HepG2 (cell line): Measurements from ENCODE around the gene VPS54. TPM values are rescaled to one million over a fixed set of nuclear protein-coding genes. Genes with fewer than 3 reads are reported as not detected.

Experiments
- E2F2 ChIP-seq: sonication (generic); formaldehyde crosslinking; IDR thresholded peaks from 2 replicates; pipeline ENCODE4 v1.4.0; 2020; ENCODE audit warnings: missing genetic modification reagents, borderline replicate concordance
- MEIS2 ChIP-seq: sonication (generic); formaldehyde crosslinking; IDR thresholded peaks from 2 replicates; pipeline ENCODE4 v1.9.0; 2021; ENCODE audit warnings: mild to moderate bottlenecking, missing genetic modification reagents
- MXI1 ChIP-seq: IDR thresholded peaks from 3 replicates; pipeline ENCODE4 v1.6.1; 2012; ENCODE audit warnings: low read depth, low read length, inconsistent platforms, borderline replicate concordance
- PHF5A ChIP-seq: IDR thresholded peaks from one replicate; pipeline ENCODE4 v1.6.1; 2018; ENCODE audit warnings: low read depth, missing genetic modification reagents; ENCODE audit not compliant: unreplicated experiment
- RAD51 ChIP-seq: fragments of 450-650 bp; IDR thresholded peaks from 2 replicates; pipeline ENCODE4 v1.6.1; 2016; ENCODE audit warnings: borderline replicate concordance
- SRSF1 ChIP-seq: fragments of 200-400 bp; formaldehyde crosslinking; optimal IDR thresholded peaks from 2 replicates; pipeline ENCODE3; 2017; ENCODE audit warnings: mild to moderate bottlenecking, low read depth, low read length, moderate library complexity
- TFDP2 ChIP-seq: sonication (generic); formaldehyde crosslinking; IDR thresholded peaks from 2 replicates; pipeline ENCODE4 v1.4.0; 2020; ENCODE audit warnings: missing genetic modification reagents
- ZHX1 ChIP-seq: sonication (generic); formaldehyde crosslinking; IDR thresholded peaks from 2 replicates; pipeline ENCODE4 v1.8.1; 2022; ENCODE audit warnings: low read depth, mild to moderate bottlenecking, missing genetic modification reagents
- ZMYM4 ChIP-seq: sonication (generic); formaldehyde crosslinking; IDR thresholded peaks from 2 replicates; pipeline ENCODE4 v1.8.1; 2023; ENCODE audit warnings: mild to moderate bottlenecking, missing genetic modification reagents
- ZNF18 ChIP-seq: sonication (generic); formaldehyde crosslinking; IDR thresholded peaks from 2 replicates; pipeline ENCODE4 v1.8.0; 2022; ENCODE audit warnings: mild to moderate bottlenecking, missing genetic modification reagents; ENCODE audit not compliant: insufficient replicate concordance
- ZNF44 ChIP-seq: sonication (generic); formaldehyde crosslinking; IDR thresholded peaks from 2 replicates; pipeline ENCODE4 v1.5.1; 2020; ENCODE audit warnings: mild to moderate bottlenecking, missing genetic modification reagents
- ZNF543 ChIP-seq: sonication (generic); formaldehyde crosslinking; IDR thresholded peaks from 2 replicates; pipeline ENCODE4 v1.4.0; 2020; ENCODE audit warnings: mild to moderate bottlenecking, missing genetic modification reagents
- ZNF546 ChIP-seq: sonication (generic); formaldehyde crosslinking; conservative IDR thresholded peaks from 2 replicates; pipeline ENCODE4 v1.8.1; 2023; ENCODE audit warnings: mild to moderate bottlenecking, missing genetic modification reagents
- ZNF652 ChIP-seq: IDR thresholded peaks from 2 replicates; pipeline ENCODE4 v1.6.1; 2016; ENCODE audit warnings: low read depth, borderline replicate concordance
- polyA plus RNA-seq, 8 experiments: library from polyadenylated mRNA; depleted of rRNA in 3 of 8; stranded (reverse) in 7 of 8; unstranded in 1 of 8; fragments of >200 nt; fragmentation: Illumina TruSeq in 4 of 8; extraction: Trizol in 4 of 8; gene quantifications; 2 replicates each; pipeline versions ENCODE4 v1.2.1 to v1.2.3, GENCODE V29; 2011 to 2016; ENCODE audit warnings: low read depth in 4 of 8, missing spikeins in 1 of 8, mixed read lengths in 1 of 8; ENCODE audit not compliant: insufficient read depth in 1 of 8
- total RNA-seq, 5 experiments: library from RNA; depleted of rRNA; stranded (reverse); fragments of >200 nt; fragmentation: Illumina TruSeq; extraction: Trizol; gene quantifications; 2 replicates each; pipeline ENCODE4 v1.2.3, GENCODE V29; 2016; ENCODE audit warnings: low read depth in 1 of 5
- TF ChIP-seq, protein P1 (sequence below): IDR thresholded peaks from 2 replicates; pipeline ENCODE4 v1.6.1; 2016
- TF ChIP-seq, protein P2 (sequence below): sonication (generic); formaldehyde crosslinking; IDR thresholded peaks from 2 replicates; pipeline ENCODE4 v1.4.0; 2020; ENCODE audit warnings: missing genetic modification reagents
- TF ChIP-seq, protein P3 (sequence below): sonication (generic); formaldehyde crosslinking; IDR thresholded peaks from 2 replicates; pipeline ENCODE4 v1.5.0; 2020; ENCODE audit warnings: missing genetic modification reagents
- TF ChIP-seq, protein P4 (sequence below): sonication (generic); formaldehyde crosslinking; IDR thresholded peaks from 2 replicates; pipeline ENCODE4 v1.8.0; 2022; ENCODE audit warnings: missing genetic modification reagents, low read depth, mild to moderate bottlenecking, borderline replicate concordance

The VPS54 gene
- total and polyA plus RNA-seq, 2 of the 13 experiments (the other 11 are each of a cell fraction or from before 2014, with no cell fraction given) = 64.7 to 77.5 TPM

- TF ChIP-seq TFDP2 (CRISPR knock-in tag) (0 out of 2 replicates have a peak, but pooled peaks have one; percentile 30), ZNF44 (CRISPR knock-in tag) (no peak), SRSF1 (no peak), ZNF546 (CRISPR knock-in tag) (no peak), E2F2 (CRISPR knock-in tag) (no peak), MXI1 (0 out of 3 replicates have a peak, but pooled peaks have one; percentile 60), ZNF543 (CRISPR knock-in tag) (no peak), ZNF652 (CRISPR knock-in tag) (peak; percentile 33; the same call in 1 of the 2 replicates), MEIS2 (CRISPR knock-in tag) (0 out of 2 replicates have a peak, but pooled peaks have one; percentile 5), ZNF18 (no peak), RAD51 (no peak), ZHX1 (no peak; the same call in 1 of the 2 replicates), ZMYM4 (CRISPR knock-in tag) (peak; percentile 13; the same call in 1 of the 2 replicates), PHF5A (CRISPR knock-in tag) (peak; percentile 43)
- TF ChIP-seq, protein P1, sequence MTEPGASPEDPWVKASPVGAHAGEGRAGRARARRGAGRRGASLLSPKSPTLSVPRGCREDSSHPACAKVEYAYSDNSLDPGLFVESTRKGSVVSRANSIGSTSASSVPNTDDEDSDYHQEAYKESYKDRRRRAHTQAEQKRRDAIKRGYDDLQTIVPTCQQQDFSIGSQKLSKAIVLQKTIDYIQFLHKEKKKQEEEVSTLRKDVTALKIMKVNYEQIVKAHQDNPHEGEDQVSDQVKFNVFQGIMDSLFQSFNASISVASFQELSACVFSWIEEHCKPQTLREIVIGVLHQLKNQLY = peak; percentile 69; the same call in 1 of the 2 replicates
- TF ChIP-seq, protein P2, sequence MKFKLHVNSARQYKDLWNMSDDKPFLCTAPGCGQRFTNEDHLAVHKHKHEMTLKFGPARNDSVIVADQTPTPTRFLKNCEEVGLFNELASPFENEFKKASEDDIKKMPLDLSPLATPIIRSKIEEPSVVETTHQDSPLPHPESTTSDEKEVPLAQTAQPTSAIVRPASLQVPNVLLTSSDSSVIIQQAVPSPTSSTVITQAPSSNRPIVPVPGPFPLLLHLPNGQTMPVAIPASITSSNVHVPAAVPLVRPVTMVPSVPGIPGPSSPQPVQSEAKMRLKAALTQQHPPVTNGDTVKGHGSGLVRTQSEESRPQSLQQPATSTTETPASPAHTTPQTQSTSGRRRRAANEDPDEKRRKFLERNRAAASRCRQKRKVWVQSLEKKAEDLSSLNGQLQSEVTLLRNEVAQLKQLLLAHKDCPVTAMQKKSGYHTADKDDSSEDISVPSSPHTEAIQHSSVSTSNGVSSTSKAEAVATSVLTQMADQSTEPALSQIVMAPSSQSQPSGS (CRISPR knock-in tag) = no peak
- TF ChIP-seq, protein P3, sequence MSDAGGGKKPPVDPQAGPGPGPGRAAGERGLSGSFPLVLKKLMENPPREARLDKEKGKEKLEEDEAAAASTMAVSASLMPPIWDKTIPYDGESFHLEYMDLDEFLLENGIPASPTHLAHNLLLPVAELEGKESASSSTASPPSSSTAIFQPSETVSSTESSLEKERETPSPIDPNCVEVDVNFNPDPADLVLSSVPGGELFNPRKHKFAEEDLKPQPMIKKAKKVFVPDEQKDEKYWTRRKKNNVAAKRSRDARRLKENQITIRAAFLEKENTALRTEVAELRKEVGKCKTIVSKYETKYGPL = 0 out of 2 replicates have a peak, but pooled peaks have one; percentile 21
- TF ChIP-seq, protein P4, sequence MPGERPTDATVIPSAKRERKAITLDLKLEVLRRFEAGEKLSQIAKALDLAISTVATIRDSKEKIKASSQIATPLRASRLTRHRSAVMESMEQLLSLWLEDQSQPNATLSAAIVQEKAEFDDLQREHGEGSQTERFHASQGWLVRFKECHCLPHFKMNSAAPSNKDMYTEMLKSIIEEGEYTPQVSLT = no peak
Observed at GRCh38 chr2:64024259-64024949, 5.2 kb upstream of the VPS54 start (continued).
